IMR-90 (cell line): ENCODE measurements around the gene NINJ2. TPM values are rescaled to one million over a fixed set of nuclear protein-coding genes. Genes with fewer than 3 reads are reported as not detected.
A peak's percentile ranks its signal among the peaks of the same experiment; 100 is the strongest.

ENCODE experiments used
- CTCF ChIP-seq: conservative IDR thresholded peaks from 2 replicates; pipeline ENCODE4 v1.5.1; 2012; ENCODE audit warnings: mild to moderate bottlenecking, low read depth, low read length, improper control_type of control experiment
- MAZ ChIP-seq: IDR thresholded peaks from 2 replicates; pipeline ENCODE4 v1.6.1; 2012; ENCODE audit warnings: low read depth, mild to moderate bottlenecking, low read length, improper control_type of control experiment, moderate library complexity, borderline replicate concordance
- polyA plus RNA-seq, 3 experiments: library from polyadenylated mRNA; depleted of rRNA; stranded (reverse); fragments of >200 nt; gene quantifications; 2 replicates each; pipeline ENCODE4 v1.2.3, GENCODE V29; 2012; ENCODE audit warnings: low replicate concordance in 1 of 3
- total RNA-seq: library from RNA; depleted of rRNA; stranded (reverse); fragments of >200 nt; gene quantifications from 2 replicates; pipeline ENCODE4 v1.2.3, GENCODE V29; 2012

Gene NINJ2
- total and polyA plus RNA-seq, 2 of the 4 experiments (the other 2 are of a cell fraction) = not detected

DNA sequence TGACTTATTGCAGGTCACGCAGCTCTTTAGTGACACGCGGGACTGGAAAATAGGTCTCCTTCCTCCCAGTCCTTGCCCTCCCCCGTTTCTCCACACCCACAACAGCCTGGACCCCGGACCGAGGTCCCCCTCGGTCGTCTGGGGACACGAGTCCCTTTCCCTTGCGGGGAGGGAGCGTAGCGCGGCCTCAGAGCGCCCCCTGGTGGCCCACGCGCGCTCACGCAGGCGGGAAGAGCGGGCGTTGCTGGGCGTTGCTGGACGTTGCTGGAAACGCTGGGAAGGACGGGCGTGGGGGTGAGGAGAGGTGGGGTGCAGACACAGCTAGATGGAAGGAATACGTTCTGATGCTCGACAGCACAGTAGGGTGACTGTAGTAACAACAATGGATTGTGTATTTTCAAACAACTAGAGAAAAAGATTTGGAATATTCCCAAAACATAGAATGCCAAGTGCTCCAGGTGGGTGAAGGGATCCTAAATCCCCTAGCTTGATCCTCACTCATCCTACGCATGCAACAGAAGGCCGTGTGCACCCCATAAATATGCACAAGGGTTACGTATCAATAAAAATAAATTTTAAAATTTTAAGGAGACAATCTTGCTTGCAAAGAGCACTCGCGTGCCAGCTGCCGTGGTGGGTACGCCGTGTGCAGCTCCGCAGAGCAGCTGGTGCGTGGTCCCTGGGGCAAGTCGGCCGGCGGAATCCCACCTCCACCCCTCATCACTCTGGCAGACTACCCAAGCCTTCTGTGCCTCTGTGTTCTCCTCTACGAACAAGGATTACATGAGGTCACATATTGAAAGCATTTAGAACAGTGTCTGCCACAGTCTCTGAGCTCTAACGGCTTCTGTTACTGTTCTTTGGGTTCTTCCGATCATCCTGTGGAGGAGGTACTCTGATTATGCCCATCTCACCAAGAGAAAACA lies 116.1 kb downstream of the NINJ2 start (continued):
- peak; percentile 97 for TF ChIP-seq CTCF
- TF ChIP-seq MAZ = no peak; the same call in 1 of the 2 replicates
